ENCODE measurements around the gene CHST3.

CHST3 gene

GRCh38 chr10:72002354-72003295, 38.4 kb downstream of the CHST3 start:
- TF ChIP-seq CREB1 (IDR thresholded peaks at IDR 0.05; ENCODE audit: low read depth) = no peak
- no peak for TF ChIP-seq REST (IDR thresholded peaks at IDR 0.05; ENCODE audit: low read depth)
- TF ChIP-seq CEBPB (IDR thresholded peaks at IDR 0.05) = no peak
- no peak for TF ChIP-seq USF1 (IDR thresholded peaks at IDR 0.05)
- no peak for TF ChIP-seq TAF1 (IDR thresholded peaks at IDR 0.05; ENCODE audit: low read depth)
- TF ChIP-seq FOXM1 (IDR thresholded peaks at IDR 0.05; ENCODE audit: borderline replicate concordance, low read depth) = no peak

DNA sequence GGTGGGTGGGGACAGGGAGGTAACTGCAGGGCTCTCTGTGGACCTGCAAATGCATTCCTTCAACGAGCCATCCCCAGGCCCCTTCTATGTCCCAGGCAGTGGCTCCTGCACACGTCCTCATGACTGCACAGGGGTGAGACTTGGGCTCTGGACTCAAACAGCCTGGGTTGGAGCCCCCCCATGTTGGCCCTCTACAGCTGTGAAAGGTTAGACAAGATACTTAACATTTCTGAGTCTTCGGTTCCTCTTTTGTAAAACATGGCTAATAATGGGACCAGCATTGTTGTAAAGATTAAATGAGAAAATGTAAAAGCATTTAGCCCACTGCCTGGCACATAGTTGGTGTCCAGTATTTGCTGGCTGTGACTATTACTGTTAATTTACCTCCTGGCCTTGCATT, 41.8 kb downstream of the CHST3 start:
- TF ChIP-seq USF1 (IDR thresholded peaks at IDR 0.05) (no peak), RAD21 (IDR thresholded peaks at IDR 0.05; ENCODE audit: low read depth) (no peak), FOXM1 (IDR thresholded peaks at IDR 0.05; ENCODE audit: borderline replicate concordance, low read depth) (no peak), REST (IDR thresholded peaks at IDR 0.05; ENCODE audit: low read depth) (no peak), TEAD4 (IDR thresholded peaks at IDR 0.05) (no peak), YY1 (IDR thresholded peaks at IDR 0.05; ENCODE audit: low read depth) (no peak), EP300 (IDR thresholded peaks at IDR 0.05; ENCODE audit: borderline replicate concordance) (no peak), MAX (IDR thresholded peaks at IDR 0.05) (no peak), CREB1 (IDR thresholded peaks at IDR 0.05; ENCODE audit: low read depth) (no peak), CEBPB (IDR thresholded peaks at IDR 0.05) (no peak)

- TF ChIP-seq NFIC (IDR thresholded peaks at IDR 0.05) (no peak), TAF1 (IDR thresholded peaks at IDR 0.05; ENCODE audit: low read depth) (no peak), TCF12 (IDR thresholded peaks at IDR 0.05; ENCODE audit: low read depth) (no peak), YY1 (IDR thresholded peaks at IDR 0.05; ENCODE audit: low read depth) (no peak), EP300 (IDR thresholded peaks at IDR 0.05; ENCODE audit: borderline replicate concordance) (no peak), RAD21 (IDR thresholded peaks at IDR 0.05; ENCODE audit: low read depth) (no peak), ZBTB7A (IDR thresholded peaks at IDR 0.05; ENCODE audit: low read depth) (no peak), CREB1 (IDR thresholded peaks at IDR 0.05; ENCODE audit: low read depth) (no peak), TEAD4 (IDR thresholded peaks at IDR 0.05) (no peak), EGR1 (IDR thresholded peaks at IDR 0.05) (no peak), FOXM1 (IDR thresholded peaks at IDR 0.05; ENCODE audit: borderline replicate concordance, low read depth) (no peak), CEBPB (IDR thresholded peaks at IDR 0.05) (no peak), USF1 (IDR thresholded peaks at IDR 0.05) (no peak), MAX (IDR thresholded peaks at IDR 0.05) (no peak), REST (IDR thresholded peaks at IDR 0.05; ENCODE audit: low read depth) (no peak)
Observed at GRCh38 chr10:72007246-72007892, 43.2 kb downstream of the CHST3 start.
